HepG2 (cell line): ENCODE data around the gene ETF1. TPM values are rescaled to one million over a fixed set of nuclear protein-coding genes. Genes with fewer than 3 reads are reported as not detected.

Experiments used
- CCDC6 ChIP-seq: sonication (generic); formaldehyde crosslinking; IDR thresholded peaks from 2 replicates; pipeline ENCODE4 v1.8.1; 2022; ENCODE audit warnings: mild to moderate bottlenecking, missing genetic modification reagents, moderate library complexity
- KLF16 ChIP-seq, 2 experiments: sonication (generic) in 1 of 2; formaldehyde crosslinking in 1 of 2; IDR thresholded peaks; 2 replicates each; pipeline versions ENCODE4 v1.6.1 to v1.8.0; 2016 to 2023; ENCODE audit warnings: missing genetic modification reagents in 2 of 2, missing compliant biosample characterization in 1 of 2
- MEIS2 ChIP-seq: sonication (generic); formaldehyde crosslinking; IDR thresholded peaks from 2 replicates; pipeline ENCODE4 v1.9.0; 2021; ENCODE audit warnings: mild to moderate bottlenecking, missing genetic modification reagents
- RXRB ChIP-seq: IDR thresholded peaks from 2 replicates; pipeline ENCODE4 v1.6.1; 2016; ENCODE audit warnings: borderline replicate concordance, missing genetic modification reagents, missing compliant biosample characterization
- SOX5 ChIP-seq: IDR thresholded peaks from 2 replicates; pipeline ENCODE4 v1.6.1; 2016; ENCODE audit warnings: borderline replicate concordance
- SRSF9 ChIP-seq: fragments of 200-400 bp; formaldehyde crosslinking; IDR thresholded peaks from 2 replicates; pipeline ENCODE4 v1.6.1; 2018; ENCODE audit warnings: borderline replicate concordance, mild to moderate bottlenecking, low read depth, low read length; ENCODE audit not compliant: insufficient read depth, poor library complexity, severe bottlenecking
- ZBTB4 ChIP-seq: sonication (generic); formaldehyde crosslinking; IDR thresholded peaks from 2 replicates; pipeline ENCODE4 v1.4.0; 2020; ENCODE audit warnings: missing genetic modification reagents, mild to moderate bottlenecking, borderline replicate concordance
- ZBTB7B ChIP-seq: sonication (generic); formaldehyde crosslinking; IDR thresholded peaks from 2 replicates; pipeline ENCODE4 v1.4.0; 2020; ENCODE audit warnings: missing genetic modification reagents
- ZIK1 ChIP-seq: sonication (generic); formaldehyde crosslinking; IDR thresholded peaks from 2 replicates; pipeline ENCODE4 v1.5.0; 2020; ENCODE audit warnings: mild to moderate bottlenecking, low read depth, missing genetic modification reagents, borderline replicate concordance
- ZNF431 ChIP-seq: sonication (generic); formaldehyde crosslinking; IDR thresholded peaks from 2 replicates; pipeline ENCODE4 v1.9.0; 2022; ENCODE audit warnings: missing genetic modification reagents, low read depth, mild to moderate bottlenecking, borderline replicate concordance
- ZNF670 ChIP-seq: sonication (generic); formaldehyde crosslinking; IDR thresholded peaks from 2 replicates; pipeline ENCODE4 v1.8.0; 2022; ENCODE audit warnings: mild to moderate bottlenecking, missing genetic modification reagents, borderline replicate concordance
- ZNF800 ChIP-seq: sonication (generic); formaldehyde crosslinking; IDR thresholded peaks from 2 replicates; pipeline ENCODE4 v1.4.0; 2020; ENCODE audit warnings: missing genetic modification reagents
- polyA plus RNA-seq, 8 experiments: library from polyadenylated mRNA; depleted of rRNA in 3 of 8; stranded (reverse) in 7 of 8; unstranded in 1 of 8; fragments of >200 nt; fragmentation: Illumina TruSeq in 4 of 8; extraction: Trizol in 4 of 8; gene quantifications; 2 replicates each; pipeline versions ENCODE4 v1.2.1 to v1.2.3, GENCODE V29; 2011 to 2016; ENCODE audit warnings: low read depth in 4 of 8, missing spikeins in 1 of 8, mixed read lengths in 1 of 8; ENCODE audit not compliant: insufficient read depth in 1 of 8
- total RNA-seq, 5 experiments: library from RNA; depleted of rRNA; stranded (reverse); fragments of >200 nt; fragmentation: Illumina TruSeq; extraction: Trizol; gene quantifications; 2 replicates each; pipeline ENCODE4 v1.2.3, GENCODE V29; 2016; ENCODE audit warnings: low read depth in 1 of 5
- TF ChIP-seq, protein P1 (sequence below), 2 experiments: fragments of 450-650 bp in 1 of 2; sonication (generic) in 1 of 2; formaldehyde crosslinking in 1 of 2; IDR thresholded peaks; 2 replicates each; pipeline versions ENCODE4 v1.6.1 to v1.8.0; 2016 to 2022; ENCODE audit warnings: antibody characterized with exemption in 1 of 2, mild to moderate bottlenecking in 1 of 2, missing genetic modification reagents in 1 of 2

Gene ETF1
- total and polyA plus RNA-seq, 2 of the 13 experiments (the other 11 are each of a cell fraction or from before 2014, with no cell fraction given) = 52.1 to 184 TPM

GRCh38 chr5:138459311-138459933 is 83.6 kb downstream of the ETF1 start (continued):
- TF ChIP-seq CCDC6 (CRISPR knock-in tag) (peak; percentile 28; the same call in 1 of the 2 replicates), ZNF800 (no peak), ZBTB4 (CRISPR knock-in tag) (0 out of 2 replicates have a peak, but pooled peaks have one; percentile 1), ZIK1 (peak; percentile 98), RXRB (peak; percentile 79), ZNF670 (0 out of 2 replicates have a peak, but pooled peaks have one; percentile 63), KLF16 (CRISPR knock-in tag; IDR thresholded peaks at IDR 0.05) (peak in 1 of 2 experiments; percentile 88; a peak in 2 of 4 replicates), SRSF9 (no peak), ZNF431 (CRISPR knock-in tag) (0 out of 2 replicates have a peak, but pooled peaks have one; percentile 41), MEIS2 (peak; percentile 66; the same call in 1 of the 2 replicates), ZBTB7B (CRISPR knock-in tag) (no peak), SOX5 (CRISPR knock-in tag) (peak; percentile 79; the same call in 1 of the 2 replicates)
- TF ChIP-seq, protein P1, sequence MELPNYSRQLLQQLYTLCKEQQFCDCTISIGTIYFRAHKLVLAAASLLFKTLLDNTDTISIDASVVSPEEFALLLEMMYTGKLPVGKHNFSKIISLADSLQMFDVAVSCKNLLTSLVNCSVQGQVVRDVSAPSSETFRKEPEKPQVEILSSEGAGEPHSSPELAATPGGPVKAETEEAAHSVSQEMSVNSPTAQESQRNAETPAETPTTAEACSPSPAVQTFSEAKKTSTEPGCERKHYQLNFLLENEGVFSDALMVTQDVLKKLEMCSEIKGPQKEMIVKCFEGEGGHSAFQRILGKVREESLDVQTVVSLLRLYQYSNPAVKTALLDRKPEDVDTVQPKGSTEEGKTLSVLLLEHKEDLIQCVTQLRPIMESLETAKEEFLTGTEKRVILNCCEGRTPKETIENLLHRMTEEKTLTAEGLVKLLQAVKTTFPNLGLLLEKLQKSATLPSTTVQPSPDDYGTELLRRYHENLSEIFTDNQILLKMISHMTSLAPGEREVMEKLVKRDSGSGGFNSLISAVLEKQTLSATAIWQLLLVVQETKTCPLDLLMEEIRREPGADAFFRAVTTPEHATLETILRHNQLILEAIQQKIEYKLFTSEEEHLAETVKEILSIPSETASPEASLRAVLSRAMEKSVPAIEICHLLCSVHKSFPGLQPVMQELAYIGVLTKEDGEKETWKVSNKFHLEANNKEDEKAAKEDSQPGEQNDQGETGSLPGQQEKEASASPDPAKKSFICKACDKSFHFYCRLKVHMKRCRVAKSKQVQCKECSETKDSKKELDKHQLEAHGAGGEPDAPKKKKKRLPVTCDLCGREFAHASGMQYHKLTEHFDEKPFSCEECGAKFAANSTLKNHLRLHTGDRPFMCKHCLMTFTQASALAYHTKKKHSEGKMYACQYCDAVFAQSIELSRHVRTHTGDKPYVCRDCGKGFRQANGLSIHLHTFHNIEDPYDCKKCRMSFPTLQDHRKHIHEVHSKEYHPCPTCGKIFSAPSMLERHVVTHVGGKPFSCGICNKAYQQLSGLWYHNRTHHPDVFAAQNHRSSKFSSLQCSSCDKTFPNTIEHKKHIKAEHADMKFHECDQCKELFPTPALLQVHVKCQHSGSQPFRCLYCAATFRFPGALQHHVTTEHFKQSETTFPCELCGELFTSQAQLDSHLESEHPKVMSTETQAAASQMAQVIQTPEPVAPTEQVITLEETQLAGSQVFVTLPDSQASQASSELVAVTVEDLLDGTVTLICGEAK (IDR thresholded peaks at IDR 0.05) = no peak
- TF ChIP-seq, protein P1 (CRISPR knock-in tag; IDR thresholded peaks at IDR 0.05) = peak; percentile 84
